GM23248 (cell line): Measurements from ENCODE around the gene GNB5.

ENCODE experiments used
- EZH2 ChIP-seq: fragments of 200-600 bp; sonication (generic); IDR thresholded peaks from 2 replicates; pipeline ENCODE4 v1.6.1; 2018; ENCODE audit warnings: antibody characterized with exemption, mild to moderate bottlenecking; ENCODE audit not compliant: insufficient read depth, poor library complexity, severe bottlenecking
- EZH2phosphoT487 ChIP-seq: fragments of 200-600 bp; sonication (generic); IDR thresholded peaks from 2 replicates; pipeline ENCODE4 v1.6.1; 2018; ENCODE audit warnings: antibody characterized with exemption, moderate library complexity, mild to moderate bottlenecking, low read depth; ENCODE audit not compliant: insufficient read depth

DNA sequence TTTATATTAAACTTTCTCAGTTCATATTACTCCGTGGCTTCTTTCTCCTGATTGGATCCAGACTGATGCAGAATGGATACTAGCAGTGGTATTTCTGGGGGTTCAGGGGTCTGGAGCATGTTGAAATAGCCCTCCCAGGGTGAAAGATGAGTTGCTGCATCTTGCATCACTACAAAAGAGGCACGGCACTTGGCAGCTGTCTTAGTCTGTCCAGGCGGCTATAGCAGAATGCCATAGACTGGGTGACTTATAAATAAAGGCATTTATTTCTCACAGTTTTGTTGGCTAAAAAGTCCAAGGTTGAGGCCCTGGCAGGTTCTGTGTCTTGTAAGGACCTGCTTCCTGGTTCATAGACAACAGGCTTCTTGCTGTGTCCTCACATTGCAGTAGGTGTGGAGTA lies 78.0 kb downstream of the GNB5 start:
- TF ChIP-seq EZH2phosphoT487 (no peak), EZH2 (no peak)
